Measurements from ENCODE around the gene TOB1.

GRCh38 chr17:50836826-50837225 is 29.3 kb downstream of the TOB1 start:
- no peak for TF ChIP-seq CTCF (IDR thresholded peaks at IDR 0.05; ENCODE audit: insufficient read depth, low read length, poor library complexity, severe bottlenecking)
- TF ChIP-seq EZH2phosphoT487 (conservative IDR thresholded peaks at IDR 0.05; ENCODE audit: low read length) = no peak

Measured in SU-DHL-6 (cell line).